Motor neuron (in vitro differentiated cells): ENCODE data around the gene MAP1LC3A. TPM values are rescaled to one million over a fixed set of nuclear protein-coding genes. Genes with fewer than 3 reads are reported as not detected.

ENCODE experiments used
- ATAC-seq, 8 experiments: fragments of 200-7000 bp; cut with Tn5 transposase; replicated peaks in 6 of 8; 2 replicates each; pipeline ENCODE4 v1.8.0; 2021; ENCODE audit warnings: mild to moderate bottlenecking in 8 of 8, moderate library complexity in 8 of 8
- H3K27ac ChIP-seq, 2 donors: fragments of 250-450 bp; sonication (Bioruptor Pico); 2 replicates each; pipeline ENCODE4 v1.9.0; 2021; ENCODE audit warnings: antibody characterized with exemption in 2 of 2, mild to moderate bottlenecking in 2 of 2, moderate library complexity in 1 of 2
- H3K4me1 ChIP-seq, 2 donors: fragments of 250-450 bp; sonication (Bioruptor Pico); replicated peaks in 1 of 2; 2 replicates each; pipeline ENCODE4 v1.6.1; 2021; ENCODE audit warnings: antibody characterized with exemption in 2 of 2, mild to moderate bottlenecking in 2 of 2, moderate library complexity in 1 of 2
- H3K4me3 ChIP-seq, 5 donors: fragments of 250-450 bp; sonication (Bioruptor Pico); 2 replicates each; pipeline ENCODE4 v1.9.0; 2021; ENCODE audit warnings: antibody characterized with exemption in 5 of 5, mild to moderate bottlenecking in 5 of 5, moderate library complexity in 4 of 5
- WGBS, 10 experiments: fragments of 450-650 bp; shearing (Covaris generic); methylation state at CpG; one replicate each; pipeline ENCODE4 v1.0.0; 2022; 5-methylcytosine and 5-hydroxymethylcytosine counted together
- in situ Hi-C, 9 experiments: fragments of 400-800 bp; cut with MboI; loops; one replicate each; pipeline ENCODE4 v1.15.0; 2021; ENCODE audit warnings: low sequenced_read_pairs in 9 of 9, low pct_unique_long_range_greater_than_20kb in 2 of 9; ENCODE audit not compliant: unreplicated experiment in 9 of 9
- total RNA-seq, 8 experiments: library from RNA; unstranded; fragments of 300-600 nt; gene quantifications; 2 replicates each; pipeline versions ENCODE4 v1.2.3 to v1.2.4, GENCODE V29; 2022

MAP1LC3A gene
- total RNA-seq, 8 experiments from 2014 or later, result 14.5 to 80.4 (median 41.6) TPM

- 71 to 100% (median 100%) methylated on average over 1 to 4 of the region's 6 CpGs; no CpG with 5 or more reads in 5 of the 10 experiments for whole genome bisulfite sequencing, 10 experiments
- in situ Hi-C loops, result no loop called here
- H3K27ac ChIP-seq, result no peak overlapping the region
- no peak for ATAC-seq
- H3K4me3 ChIP-seq, result no peak overlapping the region
- no peaks in the 10 kb centered on the region for H3K4me1 ChIP-seq
Observed at GRCh38 chr20:34574861-34575260, 16.3 kb downstream of the MAP1LC3A start.

GRCh38 chr20:34575271-34575670 lies 16.8 kb downstream of the MAP1LC3A start:
- in situ Hi-C loops, result no loop called here
- Histone ChIP-seq H3K27ac (no peak overlapping the region), H3K4me1 (no peaks in the 10 kb centered on the region), H3K4me3 (no peak overlapping the region)
- no peak for ATAC-seq
- WGBS, 10 experiments, result 80 to 100% (median 93%) methylated on average over 1 to 3 of the region's 5 CpGs; no CpG with 5 or more reads in 5 of the 10 experiments

- in situ Hi-C loops, result no loop called here
- no peaks in the 10 kb centered on the region for H3K4me1 ChIP-seq
- no peak for ATAC-seq
- H3K4me3 ChIP-seq, result no peak overlapping the region
- H3K27ac ChIP-seq, result no peak overlapping the region
- 80 to 100% (median 100%) methylated on average over 1 to 3 of the region's 4 CpGs; no CpG with 5 or more reads in 5 of the 10 experiments for WGBS, 10 experiments
Observed at GRCh38 chr20:34575756-34576155, 17.2 kb downstream of the MAP1LC3A start.

GRCh38 chr20:34577061-34577460 lies 18.5 kb downstream of the MAP1LC3A start:
- H3K4me3 ChIP-seq, result no peak overlapping the region
- 77 to 100% (median 91%) methylated on average over 3 to 4 of the region's 4 CpGs; no CpG with 5 or more reads in 6 of the 10 experiments for WGBS, 10 experiments
- H3K27ac ChIP-seq, result no peak overlapping the region
- in situ Hi-C loops, result no loop called here
- peaks cover 0 to 6% of the 10 kb centered on the region in 2 donors for H3K4me1 ChIP-seq
- no peak for ATAC-seq

- no peak overlapping the region for H3K27ac ChIP-seq
- peaks cover 0 to 6% of the 10 kb centered on the region in 2 donors for H3K4me1 ChIP-seq
- no peak overlapping the region for H3K4me3 ChIP-seq
- no peak for ATAC-seq
- in situ Hi-C loops, result no loop called here
- WGBS, 10 experiments, result 29 to 100% (median 80%) methylated on average over 1 to 2 of the region's 2 CpGs; no CpG with 5 or more reads in 2 of the 10 experiments
Observed at GRCh38 chr20:34578025-34578424, 19.5 kb downstream of the MAP1LC3A start.

- WGBS, 10 experiments, result 53 to 100% (median 99%) methylated on average over 1 to 6 of the region's 6 CpGs; no CpG with 5 or more reads in 2 of the 10 experiments
- no peak for ATAC-seq
- in situ Hi-C loops, result no loop called here
- Histone ChIP-seq H3K27ac (no peak overlapping the region), H3K4me1 (peaks cover 0 to 6% of the 10 kb centered on the region in 2 donors), H3K4me3 (no peak overlapping the region)
Observed at GRCh38 chr20:34578521-34578920, 20.0 kb downstream of the MAP1LC3A start.

- whole genome bisulfite sequencing, 10 experiments, result 8 to 100% (median 78%) methylated on average over 1 to 8 of the region's 11 CpGs; no CpG with 5 or more reads in 1 of the 10 experiments
- Histone ChIP-seq H3K4me3 (no peak overlapping the region), H3K27ac (no peak overlapping the region), H3K4me1 (peaks cover 0 to 6% of the 10 kb centered on the region in 2 donors)
- ATAC-seq, result peak; percentile 67 to 92 (median 85)
- in situ Hi-C loops, result no loop called here
Observed at GRCh38 chr20:34579191-34579978, 20.9 kb downstream of the MAP1LC3A start.

- H3K4me3 ChIP-seq, result no peak overlapping the region
- H3K27ac ChIP-seq, result no peak overlapping the region
- in situ Hi-C loops, result no loop called here
- H3K4me1 ChIP-seq, result peaks cover 0 to 6% of the 10 kb centered on the region in 2 donors
- WGBS, 10 experiments, result 64 to 100% (median 83%) methylated on average over 1 to 5 of the region's 7 CpGs; no CpG with 5 or more reads in 1 of the 10 experiments
- peak in 2 of 8 experiments; percentile 24 to 62 for ATAC-seq
Observed at GRCh38 chr20:34579979-34580940, 21.7 kb downstream of the MAP1LC3A start.

- 14 to 100% (median 71%) methylated on average over 1 to 8 of the region's 11 CpGs; no CpG with 5 or more reads in 1 of the 10 experiments for WGBS, 10 experiments
- in situ Hi-C loops, result no loop called here
- Histone ChIP-seq H3K4me1 (peaks cover 0 to 6% of the 10 kb centered on the region in 2 donors), H3K27ac (no peak overlapping the region), H3K4me3 (no peak overlapping the region)
- ATAC-seq, result peak; percentile 25 to 91 (median 83)
Observed at GRCh38 chr20:34581341-34582184, 23.0 kb downstream of the MAP1LC3A start.

- WGBS, 10 experiments, result 75 to 100% (median 91%) methylated on average over 1 to 4 of the region's 4 CpGs; no CpG with 5 or more reads in 4 of the 10 experiments
- H3K4me3 ChIP-seq, result no peak overlapping the region
- ATAC-seq, result no peak
- peaks cover 0 to 6% of the 10 kb centered on the region in 2 donors for H3K4me1 ChIP-seq
- in situ Hi-C loops, result no loop called here
- no peak overlapping the region for H3K27ac ChIP-seq
Observed at GRCh38 chr20:34582221-34582620, 23.7 kb downstream of the MAP1LC3A start.

GRCh38 chr20:34582911-34583310 lies 24.4 kb downstream of the MAP1LC3A start:
- in situ Hi-C loops, result no loop called here
- 40 to 100% (median 77%) methylated on average over 1 to 4 of the region's 4 CpGs; no CpG with 5 or more reads in 4 of the 10 experiments for WGBS, 10 experiments
- no peak for ATAC-seq
- Histone ChIP-seq H3K4me3 (no peak overlapping the region), H3K4me1 (peaks cover 0 to 6% of the 10 kb centered on the region in 2 donors), H3K27ac (no peak overlapping the region)

GRCh38 chr20:34583544-34583943 lies 25.0 kb downstream of the MAP1LC3A start:
- no peak for ATAC-seq
- H3K27ac ChIP-seq, result no peak overlapping the region
- in situ Hi-C loops, result no loop called here
- peaks cover 0 to 6% of the 10 kb centered on the region in 2 donors for H3K4me1 ChIP-seq
- no peak overlapping the region for H3K4me3 ChIP-seq
- 67 to 93% (median 82%) methylated on average over 1 to 6 of the region's 6 CpGs; no CpG with 5 or more reads in 2 of the 10 experiments for WGBS, 10 experiments
